SU-DHL-6 (cell line): ENCODE results near the gene MEIKIN.

Source experiments
- CTCF ChIP-seq: fragments of 200-600 bp; sonication (generic); IDR thresholded peaks from one replicate; pipeline ENCODE4 v1.5.1; 2017; ENCODE audit warnings: antibody characterized with exemption, mild to moderate bottlenecking, low read length, moderate library complexity; ENCODE audit not compliant: insufficient read depth, poor library complexity, severe bottlenecking
- EZH2phosphoT487 ChIP-seq: fragments of 200-600 bp; sonication (generic), shearing (Covaris generic); conservative IDR thresholded peaks from 2 replicates; pipeline ENCODE4 v1.6.1; 2018; ENCODE audit warnings: mild to moderate bottlenecking, antibody characterized with exemption, low read length, moderate library complexity, mixed read lengths

GRCh38 chr5:131759704-131760103 lies 185.8 kb downstream of the MEIKIN start:
- TF ChIP-seq EZH2phosphoT487: no peak
- no peak for TF ChIP-seq CTCF
